ENCODE results near the gene ZNF335.
"Not testable (repeated sequence)": the region's sequence is repeated elsewhere in the genome, so short reads cannot be mapped to it uniquely, and the experiment has no call there.

The ZNF335 gene

DNA sequence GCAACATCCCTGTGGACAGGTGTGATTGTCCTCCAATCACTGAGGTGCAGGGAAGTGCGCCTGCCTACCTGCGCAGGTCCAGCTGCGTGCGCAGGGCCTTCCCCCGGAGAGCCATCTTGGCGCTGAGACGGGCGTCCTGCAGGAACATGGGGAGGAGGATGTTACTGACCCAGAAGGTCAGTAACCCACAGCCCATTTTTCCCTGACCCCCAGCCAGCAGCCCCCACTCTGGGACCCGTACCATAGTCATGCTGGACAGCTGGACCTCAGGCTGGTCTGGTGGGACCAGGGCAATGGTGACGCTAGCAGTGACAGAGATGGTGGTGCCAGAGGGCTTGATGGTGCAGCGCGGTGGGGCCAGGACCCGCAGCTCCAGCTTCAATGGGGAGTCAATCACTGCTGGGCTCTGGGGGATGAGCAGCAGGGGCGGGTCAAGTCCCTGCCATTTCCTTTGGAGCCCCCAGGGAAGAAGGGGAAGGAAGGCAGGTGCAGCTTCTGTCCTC, 69.8 kb downstream of the ZNF335 start:
- no peak overlapping the region for H3K27ac ChIP-seq
- no peak for TF ChIP-seq ZFX (IDR thresholded peaks at IDR 0.05)
- TF ChIP-seq, protein P1, sequence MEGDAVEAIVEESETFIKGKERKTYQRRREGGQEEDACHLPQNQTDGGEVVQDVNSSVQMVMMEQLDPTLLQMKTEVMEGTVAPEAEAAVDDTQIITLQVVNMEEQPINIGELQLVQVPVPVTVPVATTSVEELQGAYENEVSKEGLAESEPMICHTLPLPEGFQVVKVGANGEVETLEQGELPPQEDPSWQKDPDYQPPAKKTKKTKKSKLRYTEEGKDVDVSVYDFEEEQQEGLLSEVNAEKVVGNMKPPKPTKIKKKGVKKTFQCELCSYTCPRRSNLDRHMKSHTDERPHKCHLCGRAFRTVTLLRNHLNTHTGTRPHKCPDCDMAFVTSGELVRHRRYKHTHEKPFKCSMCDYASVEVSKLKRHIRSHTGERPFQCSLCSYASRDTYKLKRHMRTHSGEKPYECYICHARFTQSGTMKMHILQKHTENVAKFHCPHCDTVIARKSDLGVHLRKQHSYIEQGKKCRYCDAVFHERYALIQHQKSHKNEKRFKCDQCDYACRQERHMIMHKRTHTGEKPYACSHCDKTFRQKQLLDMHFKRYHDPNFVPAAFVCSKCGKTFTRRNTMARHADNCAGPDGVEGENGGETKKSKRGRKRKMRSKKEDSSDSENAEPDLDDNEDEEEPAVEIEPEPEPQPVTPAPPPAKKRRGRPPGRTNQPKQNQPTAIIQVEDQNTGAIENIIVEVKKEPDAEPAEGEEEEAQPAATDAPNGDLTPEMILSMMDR (conservative IDR thresholded peaks at IDR 0.05) = no peak

DNA sequence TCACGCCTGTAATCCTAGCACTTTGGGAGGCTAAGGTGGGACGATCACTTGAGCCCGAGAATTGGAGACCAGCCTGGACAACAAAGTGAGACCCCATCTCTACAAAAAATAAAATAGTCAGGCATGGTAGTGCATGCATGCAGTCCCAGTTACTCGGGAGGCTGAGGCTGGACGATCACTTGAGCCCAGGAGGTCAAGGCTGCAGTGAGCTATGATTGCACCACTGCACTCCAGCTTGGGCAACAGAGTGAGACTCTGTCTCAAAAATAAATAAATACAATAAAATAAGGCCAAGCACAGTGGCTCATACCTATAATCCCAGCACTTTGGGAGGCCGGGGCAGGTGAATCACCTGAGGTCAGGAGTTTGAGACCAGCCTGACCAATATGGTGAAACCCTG, 70.7 kb downstream of the ZNF335 start:
- not testable (repeated sequence) for H3K27ac ChIP-seq

DNA sequence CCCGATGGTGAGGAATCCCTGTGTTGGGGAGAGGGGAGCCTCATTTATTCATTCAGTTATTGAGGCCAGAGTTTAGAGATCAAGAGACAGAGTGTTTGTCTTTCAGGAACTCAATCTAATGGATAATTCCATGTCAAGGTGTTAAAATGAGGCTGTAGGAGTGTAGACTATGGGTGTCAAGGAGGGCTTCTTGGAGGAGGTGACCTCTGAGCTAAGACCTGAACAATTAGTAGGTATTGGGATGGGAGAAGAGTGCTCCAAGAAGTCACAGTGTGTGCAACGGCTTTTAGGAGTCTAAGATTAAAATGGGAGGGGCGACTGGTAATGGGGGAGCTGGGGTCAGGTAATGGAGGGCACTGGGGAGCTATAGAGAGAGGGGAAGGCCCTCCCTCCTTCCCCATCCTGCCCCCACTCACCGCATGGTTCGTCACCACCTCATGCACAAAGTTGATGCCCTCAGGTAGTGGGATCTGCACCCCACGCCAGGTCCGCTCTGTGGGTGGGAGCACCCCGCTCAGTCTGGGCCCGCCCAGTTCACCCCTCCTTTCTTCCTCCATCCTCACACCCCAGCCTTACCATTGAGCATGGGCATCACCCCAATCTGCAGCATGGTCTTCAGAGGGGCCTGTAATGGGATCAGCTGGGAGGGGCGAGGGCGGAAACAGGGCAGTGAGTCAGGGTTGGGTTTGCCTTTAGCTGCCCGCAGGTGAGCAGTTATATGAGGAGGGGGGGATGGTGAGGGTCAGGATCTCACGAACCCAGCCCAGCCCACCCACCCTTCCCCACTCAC, 72.8 kb downstream of the ZNF335 start:
- TF ChIP-seq ZFX (IDR thresholded peaks at IDR 0.05) = no peak
- TF ChIP-seq, protein P1 (conservative IDR thresholded peaks at IDR 0.05) = no peak

More for the DNA sequence above, 72.8 kb downstream of the ZNF335 start:
- no peak overlapping the region for H3K27ac ChIP-seq
